GM12878 (cell line): ENCODE results near the gene SNN. TPM values are rescaled to one million over a fixed set of nuclear protein-coding genes. Genes with fewer than 3 reads are reported as not detected.
A peak's percentile ranks its signal among the peaks of the same experiment; 100 is the strongest.

Source experiments
- ATAC-seq: fragments of 200-7000 bp; cut with Tn5 transposase; 3 replicates; pipeline ENCODE4 v1.9.1; 2020; ENCODE audit warnings: mild to moderate bottlenecking, moderate library complexity
- BruUV-seq: library from RNA; stranded (reverse); fragments of 400-500 nt; replicated peaks from 2 replicates; lab custom pipeline; 2021; lab: Mats Ljungman, UMichigan
- CTCF ChIA-PET: fragments of 300-600 bp; sonication (Branson Sonifier 250); formaldehyde crosslinking; extraction: SDS; loops from one replicate; lab custom pipeline; 2021; ENCODE audit warnings: inconsistent platforms; lab: Yijun Ruan, JAX
- POLR2A ChIA-PET: fragments of 350-600 bp; formaldehyde crosslinking; extraction: SDS; loops from one replicate; lab custom pipeline; 2021; ENCODE audit warnings: inconsistent platforms; lab: Charles Lee
- RAD21 ChIA-PET: fragments of 300-600 bp; sonication (Branson Sonifier 250); formaldehyde crosslinking; loops from one replicate; lab custom pipeline; 2023; ENCODE audit warnings: antibody characterized with exemption; ENCODE audit not compliant: unreplicated experiment; lab: Charles Lee
- SMC1A ChIA-PET: fragments of 300-600 bp; sonication (Branson Sonifier 250); formaldehyde crosslinking; loops from one replicate; lab custom pipeline; 2023; ENCODE audit not compliant: unreplicated experiment, uncharacterized antibody; lab: Charles Lee
- DNase-seq: peaks from one replicate; pipeline ENCODE4 v3.0.0-alpha.2; 2011; ENCODE audit warnings: low read depth, low spot score
- FAIRE-seq: peaks from 3 replicates; lab custom pipeline; 2011; peaks lifted over from hg19 to GRCh38; lab: Jason Lieb, UNC
- H2AFZ ChIP-seq: 2 replicates; pipeline ENCODE4 v1.6.0; 2011; ENCODE audit warnings: low read depth, low read length, control low read depth; ENCODE audit not compliant: control insufficient read depth
- H3K27ac ChIP-seq: 2 replicates; pipeline ENCODE4 v1.5.1; 2011; ENCODE audit warnings: control low read depth; ENCODE audit not compliant: control insufficient read depth, insufficient read depth
- H3K27me3 ChIP-seq, 2 experiments: replicated peaks in 1 of 2; 2 replicates each; pipeline versions ENCODE4 v1.6.0 to v1.6.1; 2011; ENCODE audit warnings: low read length in 1 of 2; ENCODE audit not compliant: control insufficient read depth in 2 of 2, insufficient read depth in 2 of 2
- H3K36me3 ChIP-seq, 2 experiments: 2 replicates each; pipeline ENCODE4 v1.5.1; 2011; ENCODE audit warnings: low read length in 1 of 2; ENCODE audit not compliant: control insufficient read depth in 2 of 2, insufficient read depth in 2 of 2
- H3K4me1 ChIP-seq: 2 replicates; pipeline ENCODE4 v1.6.1; 2011; ENCODE audit warnings: mild to moderate bottlenecking, low read length, moderate library complexity, mixed read lengths; ENCODE audit not compliant: control insufficient read depth, insufficient read depth
- H3K4me2 ChIP-seq: 2 replicates; pipeline ENCODE4 v1.6.0; 2011; ENCODE audit warnings: control low read depth; ENCODE audit not compliant: control insufficient read depth, insufficient read depth
- H3K4me3 ChIP-seq: fragments of 200-600 bp; sonication (generic); 2 replicates; pipeline ENCODE4 v1.5.1; 2016
- H3K79me2 ChIP-seq: 2 replicates; pipeline ENCODE4 v1.6.0; 2011; ENCODE audit warnings: low read length; ENCODE audit not compliant: control insufficient read depth, insufficient read depth
- H3K9ac ChIP-seq: 2 replicates; pipeline ENCODE4 v1.8.0; 2011; ENCODE audit warnings: low read length, control low read depth, mixed read lengths; ENCODE audit not compliant: control insufficient read depth, insufficient read depth
- H3K9me3 ChIP-seq: replicated peaks from 3 replicates; pipeline ENCODE4 v1.5.1; 2011; ENCODE audit warnings: mild to moderate bottlenecking, low read length; ENCODE audit not compliant: control insufficient read depth, insufficient read depth
- H4K20me1 ChIP-seq: 2 replicates; pipeline ENCODE4 v1.6.0; 2011; ENCODE audit not compliant: control insufficient read depth, insufficient read depth
- BCL3 ChIP-seq: IDR thresholded peaks from 2 replicates; pipeline ENCODE4 v1.6.1; 2011; ENCODE audit warnings: borderline replicate concordance, low read depth, mild to moderate bottlenecking, moderate library complexity, low read length; ENCODE audit not compliant: insufficient read depth, poor library complexity, severe bottlenecking
- POLR2A ChIP-seq: IDR thresholded peaks from 2 replicates; pipeline ENCODE4 v1.6.1; 2011; ENCODE audit warnings: low read depth, mild to moderate bottlenecking, low read length
- POLR2AphosphoS5 ChIP-seq: IDR thresholded peaks from 2 replicates; pipeline ENCODE4 v1.6.1; 2011; ENCODE audit warnings: mild to moderate bottlenecking, low read length, inconsistent platforms
- WRNIP1 ChIP-seq: IDR thresholded peaks from 2 replicates; pipeline ENCODE4 v1.6.1; 2011; ENCODE audit warnings: low read depth, low read length, improper control_type of control experiment, borderline replicate concordance
- WGBS: methylation state at CpG from one replicate; pipeline ENCODE4 v1.1.6; 2016; ENCODE audit warnings: low lambda C conversion rate; ENCODE audit not compliant: insufficient replicate concordance, insufficient coverage; ENCODE audit errors: missing lambda C conversion rate; 5-methylcytosine and 5-hydroxymethylcytosine counted together
- in situ Hi-C: fragments of 300-500 bp; cut with MboI; formaldehyde crosslinking; loops from 9 replicates; pipeline ENCODE4 v1.14.3; 2018; ENCODE audit warnings: mixed read lengths
- intact Hi-C: fragments of 100-400 bp; cut with micrococcal nuclease; formaldehyde crosslinking; loops from one replicate; pipeline ENCODE4 v1.14.2; 2022; ENCODE audit not compliant: unreplicated experiment
- polyA plus RNA-seq, 11 experiments: library from polyadenylated mRNA; depleted of rRNA in 4 of 11; unstranded in 6 of 11; stranded (reverse) in 5 of 11; fragments of >200 nt; fragmentation: Nextera tagmentation in 4 of 11; fragmentation: Illumina TruSeq in 1 of 11; extraction: Ambion mirVana in 4 of 11; extraction: Trizol in 1 of 11; gene quantifications; 1 replicate in 1 of 11; 2 replicates in 10 of 11; pipeline versions ENCODE4 v1.2.1 to v1.2.3, GENCODE V29; 2011 to 2016; ENCODE audit warnings: inconsistent platforms in 2 of 11, missing spikeins in 2 of 11, low read depth in 1 of 11
- total RNA-seq, 4 experiments: library from RNA; depleted of rRNA in 3 of 4; stranded (reverse); fragments of >200 nt in 3 of 4; fragmentation: Illumina TruSeq in 1 of 4; extraction: Trizol in 1 of 4; gene quantifications; 2 replicates each; pipeline versions ENCODE4 v1.2.1 to v1.2.3, GENCODE V29; 2013 to 2021

The SNN gene
- total and polyA plus RNA-seq, 10 of the 15 experiments (the other 5 are each of a cell fraction or from before 2014, with no cell fraction given) = 2.2 to 43.4 (median 27.8) TPM

GRCh38 chr16:11706180-11706742, 38.0 kb downstream of the SNN start:
- SMC1A ChIA-PET = interaction anchor here (0.9 to 1.0 kb wide), 3 partner anchors 8 to 26 kb away, joined by 3 read pairs; no protein-coding TSS in a partner anchor
- RAD21 ChIA-PET = no interaction called here
- intact Hi-C loops (no loop called here), in situ Hi-C loops (no loop called here)
- no peak overlapping the region for H3K9ac ChIP-seq
- H3K36me3 ChIP-seq = peaks cover 10 to 33% of the 10 kb centered on the region in 2 experiments
- no TSS peak for BruUV-seq
- no peak overlapping the region for H3K4me3 ChIP-seq
- no peaks in the 10 kb centered on the region; the same call in 1 of the 2 replicates for H3K4me1 ChIP-seq
- POLR2A ChIA-PET = interaction anchor here (0.9 to 1.1 kb wide), 4 partner anchors 8 to 38 kb away, joined by 3 to 5 read pairs (median 3); partner anchors contain the start of gene TXNDC11
- H3K79me2 ChIP-seq = peaks cover 4% of the 10 kb centered on the region
- no peaks in the 10 kb centered on the region for H3K27me3 ChIP-seq
- TF ChIP-seq POLR2A = peak; percentile 56; the same call in 1 of the 2 replicates
- TF ChIP-seq POLR2AphosphoS5 = peak; percentile 63; the same call in 1 of the 2 replicates
- no peak for TF ChIP-seq WRNIP1
- no peaks in the 10 kb centered on the region for H3K9me3 ChIP-seq
- 97% methylated on average over 5 of the region's 5 CpGs for WGBS
- ATAC-seq (peak; percentile 52), DNase-seq (no peak), FAIRE-seq (no peak)
- CTCF ChIA-PET = interaction anchor here (1.2 to 1.7 kb wide), 3 partner anchors 9 to 310 kb away, joined by 3 to 5 read pairs (median 5); no protein-coding TSS in a partner anchor
- H3K4me2 ChIP-seq = no peak overlapping the region
- no peaks in the 10 kb centered on the region; the same call in 1 of the 2 replicates for H4K20me1 ChIP-seq
- no peak overlapping the region for H3K27ac ChIP-seq
- H2AFZ ChIP-seq = no peak overlapping the region

- Histone ChIP-seq H3K4me2 (no peak overlapping the region), H3K27ac (no peak overlapping the region), H3K36me3 (peaks cover 14 to 44% of the 10 kb centered on the region in 2 experiments), H3K9me3 (no peaks in the 10 kb centered on the region), H3K4me3 (no peak overlapping the region), H3K79me2 (peaks cover 4% of the 10 kb centered on the region), H3K27me3 (no peaks in the 10 kb centered on the region), H2AFZ (no peak overlapping the region), H3K4me1 (no peaks in the 10 kb centered on the region; the same call in 1 of the 2 replicates), H3K9ac (no peak overlapping the region), H4K20me1 (no peaks in the 10 kb centered on the region; the same call in 1 of the 2 replicates)
- DNase-seq = no peak
- ChIA-PET POLR2A (interaction anchor here (0.6 kb wide), 1 partner anchor 159 kb away, joined by 4 read pairs; no protein-coding TSS in a partner anchor), RAD21 (interaction anchor here (0.7 to 1.1 kb wide), 3 partner anchors 38 to 311 kb away, joined by 3 read pairs; no protein-coding TSS in a partner anchor), CTCF (interaction anchor here (1.1 to 2.0 kb wide), 3 partner anchors 11 to 65 kb away, joined by 5 to 7 read pairs (median 5); no protein-coding TSS in a partner anchor), SMC1A (interaction anchor here (0.9 to 2.7 kb wide), 5 partner anchors 11 to 176 kb away, joined by 3 to 11 read pairs (median 4); no protein-coding TSS in a partner anchor)
- intact Hi-C loops (no loop called here), in situ Hi-C loops (no loop called here)
- ATAC-seq = no peak
- no peak for FAIRE-seq
- TF ChIP-seq BCL3 = no peak
- 95% methylated on average over 4 of the region's 4 CpGs for WGBS
- BruUV-seq = no TSS peak
These were observed 39.5 kb downstream of the SNN start for GRCh38 chr16:11707679-11708197.
